DMS153 treated with DMSO at 0.1 percent for 48 hours (cell line): ENCODE data around the gene TWIST2.

ENCODE experiments used
- DNase-seq: peaks from one replicate; lab custom pipeline; 2025; ENCODE audit not compliant: unreplicated experiment; lab: John Stamatoyannopoulos, UW

The TWIST2 gene

DNA sequence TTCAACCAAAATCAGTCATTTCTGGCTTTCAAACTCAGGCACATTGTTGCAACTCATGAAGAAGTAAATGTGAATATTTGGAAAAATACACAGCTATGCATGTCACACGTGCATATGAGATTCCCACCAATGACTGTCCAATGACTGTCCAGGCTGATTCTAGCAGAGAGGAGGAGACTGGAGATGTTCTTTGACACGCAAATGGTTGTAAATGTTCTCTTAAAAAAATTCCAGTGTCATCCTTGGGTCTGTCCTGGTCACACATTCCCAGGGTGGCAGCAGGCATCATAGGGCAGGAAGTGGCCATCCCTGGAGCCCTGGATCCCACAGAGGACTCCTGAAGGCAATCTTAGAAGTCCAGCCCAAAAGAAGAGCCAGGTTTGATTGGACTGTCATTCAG, 40.9 kb downstream of the TWIST2 start:
- DNase-seq: no peak

GRCh38 chr2:238890131-238890530, 42.2 kb downstream of the TWIST2 start:
- no peak for DNase-seq

GRCh38 chr2:238890618-238891456, 43.0 kb downstream of the TWIST2 start:
- DNase-seq: no peak

- no peak for DNase-seq
Observed at GRCh38 chr2:238891457-238892203, 43.7 kb downstream of the TWIST2 start.

GRCh38 chr2:238892204-238892500, 44.3 kb downstream of the TWIST2 start:
- DNase-seq: no peak

DNA sequence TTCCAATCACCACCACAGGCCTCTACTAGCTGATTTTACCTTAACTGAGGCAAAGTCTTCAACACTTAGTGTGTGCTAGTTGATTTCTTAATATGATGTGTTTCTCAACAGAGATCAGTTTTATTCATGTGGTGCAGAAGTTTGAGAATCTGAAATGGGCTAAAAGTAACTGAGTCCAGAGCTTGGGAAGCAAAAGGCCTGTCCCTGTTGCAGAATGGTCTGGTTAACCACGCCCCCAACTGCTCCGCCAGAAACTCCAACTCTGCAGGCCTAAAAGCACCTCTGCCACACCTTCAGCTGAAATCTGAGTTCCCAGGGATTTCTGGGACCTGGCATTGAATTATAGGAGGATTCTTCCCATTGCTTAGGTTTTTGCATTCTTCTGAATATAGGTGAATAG, 44.9 kb downstream of the TWIST2 start:
- DNase-seq: no peak

- no peak for DNase-seq
Observed at GRCh38 chr2:238893349-238894000, 45.6 kb downstream of the TWIST2 start.

DNA sequence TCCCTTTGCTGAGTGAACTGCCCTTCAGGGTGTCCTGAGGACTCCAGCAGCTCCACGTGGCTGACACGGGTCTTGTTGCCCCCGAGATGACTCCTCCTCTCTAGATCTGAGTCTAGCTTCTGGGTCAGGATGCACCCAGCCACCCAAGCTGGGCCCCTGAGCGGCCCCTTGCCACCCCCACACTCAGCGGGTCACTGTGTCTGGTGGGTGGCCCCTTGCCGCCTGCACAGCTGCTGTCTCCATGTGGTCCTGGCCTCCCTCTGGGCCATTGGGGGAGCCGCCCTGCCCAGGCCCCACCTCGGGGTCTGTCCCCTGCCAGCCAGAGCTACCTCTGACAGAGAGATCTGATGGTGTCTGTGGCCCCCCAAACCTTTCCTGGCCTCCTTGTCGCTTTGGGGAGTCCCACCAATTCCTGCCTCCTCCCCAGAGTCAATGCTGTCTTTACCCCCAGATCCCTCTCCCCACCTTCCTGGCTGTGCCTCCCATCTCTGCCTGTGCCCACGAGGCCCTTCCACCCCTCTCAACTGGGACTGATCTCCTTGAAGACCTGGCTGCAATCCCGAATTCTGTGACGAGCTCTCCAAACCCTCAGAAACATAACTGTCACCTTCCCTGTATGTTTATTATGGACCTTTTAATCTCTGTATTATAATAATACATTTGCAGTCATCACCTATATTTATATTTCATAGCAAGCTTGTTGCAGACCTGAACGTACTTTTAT, 46.5 kb downstream of the TWIST2 start:
- no peak for DNase-seq

DNA sequence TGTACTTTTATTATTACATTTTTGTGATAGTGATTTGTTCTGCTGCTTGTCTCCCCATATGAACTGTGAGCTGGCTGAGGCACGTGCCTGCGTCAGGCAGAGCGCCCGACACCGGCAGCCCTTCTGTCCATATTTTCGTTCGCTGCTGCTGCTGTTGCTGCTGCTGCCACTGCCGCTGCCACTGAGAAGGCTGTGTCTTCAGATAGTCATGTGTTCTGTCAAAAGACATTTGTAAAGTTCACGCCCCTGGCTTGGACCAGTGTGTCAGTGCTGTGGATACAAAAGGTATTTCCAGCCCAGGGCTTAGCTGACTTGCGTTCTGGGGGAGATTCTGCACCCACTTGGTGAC, 47.0 kb downstream of the TWIST2 start:
- DNase-seq: no peak

GRCh38 chr2:238895361-238895882, 47.5 kb downstream of the TWIST2 start:
- no peak for DNase-seq

GRCh38 chr2:238895891-238896600, 48.2 kb downstream of the TWIST2 start:
- DNase-seq: no peak

DNA sequence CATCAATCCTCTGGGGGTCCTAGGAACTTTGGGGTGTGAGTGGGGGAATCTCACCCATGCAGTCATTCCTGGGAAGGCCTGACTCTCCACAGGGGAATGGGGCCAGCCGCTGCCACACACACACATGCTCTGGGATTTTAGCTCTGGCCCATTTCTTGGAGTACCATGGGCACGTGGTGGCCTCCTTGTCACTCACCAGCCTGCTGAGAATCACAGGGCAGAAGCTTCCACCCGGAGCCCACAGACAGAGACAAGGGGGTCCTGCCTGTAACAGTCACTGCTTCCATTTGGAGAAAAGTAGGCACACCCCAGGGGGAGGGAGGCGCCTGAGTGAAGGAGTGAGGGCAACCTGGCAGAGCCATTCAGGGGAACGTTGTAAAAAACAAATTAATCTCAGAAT, 48.8 kb downstream of the TWIST2 start:
- DNase-seq: no peak

GRCh38 chr2:238897122-238897880, 49.4 kb downstream of the TWIST2 start:
- no peak for DNase-seq

DNA sequence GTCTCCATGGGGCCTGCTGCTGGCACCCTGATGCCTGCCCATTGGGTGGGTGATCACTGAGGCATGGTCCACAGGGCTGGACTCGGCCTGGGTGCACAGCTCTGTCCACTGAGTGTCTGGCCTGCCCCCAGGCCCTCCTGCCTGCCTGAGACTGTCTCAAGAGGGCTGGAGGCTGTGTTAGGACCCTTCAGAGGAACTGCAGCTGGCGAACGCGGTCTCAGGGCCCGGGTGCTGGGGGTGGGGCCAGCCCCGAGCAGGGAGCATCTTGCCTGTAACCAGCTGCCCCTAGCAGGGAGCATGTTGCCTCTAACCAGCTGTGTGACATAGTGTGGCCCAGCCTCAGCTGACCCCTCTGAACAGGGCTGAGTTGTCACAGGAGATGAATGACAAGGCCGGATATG, 50.0 kb downstream of the TWIST2 start:
- DNase-seq: no peak

- no peak for DNase-seq
Observed at GRCh38 chr2:238898534-238899281, 50.8 kb downstream of the TWIST2 start.

DNA sequence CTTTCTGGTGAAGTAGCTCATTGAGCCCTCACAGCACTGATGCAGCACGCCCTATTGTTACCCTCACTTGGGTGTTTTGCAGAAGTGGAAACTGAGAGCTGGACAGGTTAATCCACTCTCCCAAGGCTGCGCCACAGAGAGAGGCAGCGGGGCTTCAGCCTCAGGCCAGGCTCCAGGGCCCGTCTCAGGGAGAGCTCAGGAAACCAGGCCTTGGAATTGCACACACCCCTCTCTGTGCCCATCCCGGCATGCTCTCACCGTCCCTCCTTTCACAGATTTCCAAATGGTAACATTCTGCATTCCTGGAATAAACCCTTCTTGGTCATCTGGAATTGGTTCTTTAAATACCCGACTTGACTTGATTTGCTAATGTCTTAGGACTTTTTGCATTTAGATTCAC, 51.5 kb downstream of the TWIST2 start:
- DNase-seq: no peak

DNA sequence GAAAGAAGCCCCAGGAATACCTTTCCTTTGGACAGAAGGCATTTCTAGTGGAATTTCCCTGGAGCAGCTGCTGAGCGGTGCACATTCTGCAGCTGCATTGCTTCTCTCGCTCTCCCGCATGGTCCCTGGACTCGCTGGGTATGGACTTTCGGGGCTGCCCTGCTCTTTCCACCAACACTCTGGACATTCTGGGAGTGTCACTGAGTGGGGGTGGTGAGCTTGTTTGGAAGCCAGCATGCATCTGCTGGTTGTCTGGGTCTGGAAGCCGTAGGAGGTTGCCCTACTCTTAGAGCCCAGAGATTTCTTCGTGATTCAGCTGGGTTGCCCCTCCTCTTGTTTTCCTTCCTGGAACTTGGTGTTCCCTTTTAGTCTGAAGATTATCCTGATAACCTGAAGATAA, 52.6 kb downstream of the TWIST2 start:
- DNase-seq: no peak

- no peak for DNase-seq
Observed at GRCh38 chr2:238901461-238902057, 53.7 kb downstream of the TWIST2 start.

- no peak for DNase-seq
Observed at GRCh38 chr2:238902285-238902684, 54.4 kb downstream of the TWIST2 start.
